ENCODE results near the gene FLT1.

DNA sequence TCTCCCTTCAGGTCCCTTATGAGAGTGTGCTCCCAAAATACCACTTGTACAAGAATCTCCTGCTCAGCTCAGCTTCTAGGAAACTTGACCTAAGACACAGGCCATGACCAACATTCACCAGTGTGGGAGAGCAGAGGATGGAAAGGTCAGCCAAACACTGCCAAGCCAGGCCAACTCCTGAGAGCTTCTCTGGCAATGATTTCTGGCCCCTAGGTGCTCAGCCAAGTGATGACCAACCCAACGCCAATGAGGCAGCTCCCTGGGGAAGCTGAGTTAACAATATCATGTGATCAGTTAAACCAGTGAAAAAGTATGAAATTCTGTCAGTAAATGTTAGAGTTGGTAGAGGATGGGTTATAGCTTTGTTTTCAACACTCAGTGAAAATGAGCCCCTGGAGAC is 49.1 kb upstream of the FLT1 start:
- no peak for TF ChIP-seq POLR2A (IDR thresholded peaks at IDR 0.05)
- TF ChIP-seq, protein P1, sequence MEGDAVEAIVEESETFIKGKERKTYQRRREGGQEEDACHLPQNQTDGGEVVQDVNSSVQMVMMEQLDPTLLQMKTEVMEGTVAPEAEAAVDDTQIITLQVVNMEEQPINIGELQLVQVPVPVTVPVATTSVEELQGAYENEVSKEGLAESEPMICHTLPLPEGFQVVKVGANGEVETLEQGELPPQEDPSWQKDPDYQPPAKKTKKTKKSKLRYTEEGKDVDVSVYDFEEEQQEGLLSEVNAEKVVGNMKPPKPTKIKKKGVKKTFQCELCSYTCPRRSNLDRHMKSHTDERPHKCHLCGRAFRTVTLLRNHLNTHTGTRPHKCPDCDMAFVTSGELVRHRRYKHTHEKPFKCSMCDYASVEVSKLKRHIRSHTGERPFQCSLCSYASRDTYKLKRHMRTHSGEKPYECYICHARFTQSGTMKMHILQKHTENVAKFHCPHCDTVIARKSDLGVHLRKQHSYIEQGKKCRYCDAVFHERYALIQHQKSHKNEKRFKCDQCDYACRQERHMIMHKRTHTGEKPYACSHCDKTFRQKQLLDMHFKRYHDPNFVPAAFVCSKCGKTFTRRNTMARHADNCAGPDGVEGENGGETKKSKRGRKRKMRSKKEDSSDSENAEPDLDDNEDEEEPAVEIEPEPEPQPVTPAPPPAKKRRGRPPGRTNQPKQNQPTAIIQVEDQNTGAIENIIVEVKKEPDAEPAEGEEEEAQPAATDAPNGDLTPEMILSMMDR (IDR thresholded peaks at IDR 0.05) = no peak

Measured in heart left ventricle (tissue), 13 donors.